Measurements from ENCODE around the gene NAV2.

Gene NAV2

GRCh38 chr11:20008871-20009644, 296.4 kb downstream of the NAV2 start:
- DNase-seq, result no peak

- no peak for DNase-seq
Observed at GRCh38 chr11:20010156-20010850, 297.7 kb downstream of the NAV2 start.

- no peak for DNase-seq
Observed at GRCh38 chr11:20010851-20011225, 298.2 kb downstream of the NAV2 start.

GRCh38 chr11:20011307-20011951, 298.8 kb downstream of the NAV2 start:
- DNase-seq, result no peak

- no peak for DNase-seq
Observed at GRCh38 chr11:20013346-20014066, 300.9 kb downstream of the NAV2 start.

GRCh38 chr11:20014067-20014402, 301.4 kb downstream of the NAV2 start:
- DNase-seq, result no peak

GRCh38 chr11:20015101-20015500, 302.5 kb downstream of the NAV2 start:
- DNase-seq, result no peak

- DNase-seq, result no peak
Observed at GRCh38 chr11:20015529-20016427, 303.1 kb downstream of the NAV2 start.

- DNase-seq, result no peak
Observed at GRCh38 chr11:20016526-20016925, 303.9 kb downstream of the NAV2 start.

- no peak for DNase-seq
Observed at GRCh38 chr11:20017320-20017719, 304.7 kb downstream of the NAV2 start.

GRCh38 chr11:20020198-20020597, 307.6 kb downstream of the NAV2 start:
- no peak for DNase-seq

- DNase-seq, result no peak
Observed at GRCh38 chr11:20020716-20021115, 308.1 kb downstream of the NAV2 start.

- no peak for DNase-seq
Observed at GRCh38 chr11:20021212-20021611, 308.6 kb downstream of the NAV2 start.

- DNase-seq, result no peak
Observed at GRCh38 chr11:20021771-20022362, 309.2 kb downstream of the NAV2 start.

GRCh38 chr11:20022363-20023081, 309.9 kb downstream of the NAV2 start:
- DNase-seq, result no peak

- no peak for DNase-seq
Observed at GRCh38 chr11:20023082-20023426, 310.4 kb downstream of the NAV2 start.

- DNase-seq, result no peak
Observed at GRCh38 chr11:20024172-20024935, 311.7 kb downstream of the NAV2 start.

- no peak for DNase-seq
Observed at GRCh38 chr11:20025332-20025840, 312.7 kb downstream of the NAV2 start.

- no peak for DNase-seq
Observed at GRCh38 chr11:20026629-20027555, 314.3 kb downstream of the NAV2 start.
